ENCODE results near the gene ABCA8.

Gene ABCA8

DNA sequence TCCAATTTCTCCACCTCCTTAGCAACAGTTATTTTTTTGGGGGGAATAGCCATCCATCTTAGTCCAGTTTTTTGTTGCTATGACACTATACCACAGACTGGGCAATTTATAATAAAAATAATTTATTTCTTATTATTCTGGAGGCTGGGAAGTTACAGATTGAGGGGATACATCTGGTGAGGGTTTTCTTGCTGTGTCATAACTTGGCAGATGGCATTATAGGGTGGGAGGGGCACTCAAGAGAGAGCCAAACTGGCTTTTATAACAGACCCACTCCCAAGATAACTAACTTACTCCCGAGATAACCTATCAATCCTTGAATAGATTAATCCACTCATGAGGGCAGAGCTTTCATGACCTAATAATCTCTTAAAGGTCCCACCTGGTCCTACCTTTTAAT, 84.2 kb downstream of the ABCA8 start:
- no peaks in the 10 kb centered on the region for H3K9me3 ChIP-seq (ENCODE audit: control insufficient read depth, insufficient read depth, low read depth, low read length)
- POLR2A ChIA-PET = no interaction called here
- TF ChIP-seq ZNF791 (tag by site-specific recombination; IDR thresholded peaks at IDR 0.05) (no peak), ZNF280C (tag by site-specific recombination; IDR thresholded peaks at IDR 0.05) (no peak), MZF1 (tag by site-specific recombination; IDR thresholded peaks at IDR 0.05; ENCODE audit: borderline replicate concordance) (no peak), ZNF664 (tag by site-specific recombination; IDR thresholded peaks at IDR 0.05) (no peak), OVOL3 (tag by site-specific recombination; IDR thresholded peaks at IDR 0.05) (no peak)
- TF ChIP-seq, protein P1, sequence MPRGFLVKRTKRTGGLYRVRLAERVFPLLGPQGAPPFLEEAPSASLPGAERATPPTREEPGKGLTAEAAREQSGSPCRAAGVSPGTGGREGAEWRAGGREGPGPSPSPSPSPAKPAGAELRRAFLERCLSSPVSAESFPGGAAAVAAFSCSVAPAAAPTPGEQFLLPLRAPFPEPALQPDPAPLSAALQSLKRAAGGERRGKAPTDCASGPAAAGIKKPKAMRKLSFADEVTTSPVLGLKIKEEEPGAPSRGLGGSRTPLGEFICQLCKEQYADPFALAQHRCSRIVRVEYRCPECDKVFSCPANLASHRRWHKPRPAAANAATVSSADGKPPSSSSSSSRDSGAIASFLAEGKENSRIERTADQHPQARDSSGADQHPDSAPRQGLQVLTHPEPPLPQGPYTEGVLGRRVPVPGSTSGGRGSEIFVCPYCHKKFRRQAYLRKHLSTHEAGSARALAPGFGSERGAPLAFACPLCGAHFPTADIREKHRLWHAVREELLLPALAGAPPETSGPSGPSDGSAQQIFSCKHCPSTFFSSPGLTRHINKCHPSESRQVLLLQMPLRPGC (tag by site-specific recombination; IDR thresholded peaks at IDR 0.05) = no peak
- TF ChIP-seq, protein P2, sequence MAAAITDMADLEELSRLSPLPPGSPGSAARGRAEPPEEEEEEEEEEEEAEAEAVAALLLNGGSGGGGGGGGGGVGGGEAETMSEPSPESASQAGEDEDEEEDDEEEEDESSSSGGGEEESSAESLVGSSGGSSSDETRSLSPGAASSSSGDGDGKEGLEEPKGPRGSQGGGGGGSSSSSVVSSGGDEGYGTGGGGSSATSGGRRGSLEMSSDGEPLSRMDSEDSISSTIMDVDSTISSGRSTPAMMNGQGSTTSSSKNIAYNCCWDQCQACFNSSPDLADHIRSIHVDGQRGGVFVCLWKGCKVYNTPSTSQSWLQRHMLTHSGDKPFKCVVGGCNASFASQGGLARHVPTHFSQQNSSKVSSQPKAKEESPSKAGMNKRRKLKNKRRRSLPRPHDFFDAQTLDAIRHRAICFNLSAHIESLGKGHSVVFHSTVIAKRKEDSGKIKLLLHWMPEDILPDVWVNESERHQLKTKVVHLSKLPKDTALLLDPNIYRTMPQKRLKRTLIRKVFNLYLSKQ (tag by site-specific recombination; IDR thresholded peaks at IDR 0.05; ENCODE audit: borderline replicate concordance) = no peak
- TF ChIP-seq, protein P3, sequence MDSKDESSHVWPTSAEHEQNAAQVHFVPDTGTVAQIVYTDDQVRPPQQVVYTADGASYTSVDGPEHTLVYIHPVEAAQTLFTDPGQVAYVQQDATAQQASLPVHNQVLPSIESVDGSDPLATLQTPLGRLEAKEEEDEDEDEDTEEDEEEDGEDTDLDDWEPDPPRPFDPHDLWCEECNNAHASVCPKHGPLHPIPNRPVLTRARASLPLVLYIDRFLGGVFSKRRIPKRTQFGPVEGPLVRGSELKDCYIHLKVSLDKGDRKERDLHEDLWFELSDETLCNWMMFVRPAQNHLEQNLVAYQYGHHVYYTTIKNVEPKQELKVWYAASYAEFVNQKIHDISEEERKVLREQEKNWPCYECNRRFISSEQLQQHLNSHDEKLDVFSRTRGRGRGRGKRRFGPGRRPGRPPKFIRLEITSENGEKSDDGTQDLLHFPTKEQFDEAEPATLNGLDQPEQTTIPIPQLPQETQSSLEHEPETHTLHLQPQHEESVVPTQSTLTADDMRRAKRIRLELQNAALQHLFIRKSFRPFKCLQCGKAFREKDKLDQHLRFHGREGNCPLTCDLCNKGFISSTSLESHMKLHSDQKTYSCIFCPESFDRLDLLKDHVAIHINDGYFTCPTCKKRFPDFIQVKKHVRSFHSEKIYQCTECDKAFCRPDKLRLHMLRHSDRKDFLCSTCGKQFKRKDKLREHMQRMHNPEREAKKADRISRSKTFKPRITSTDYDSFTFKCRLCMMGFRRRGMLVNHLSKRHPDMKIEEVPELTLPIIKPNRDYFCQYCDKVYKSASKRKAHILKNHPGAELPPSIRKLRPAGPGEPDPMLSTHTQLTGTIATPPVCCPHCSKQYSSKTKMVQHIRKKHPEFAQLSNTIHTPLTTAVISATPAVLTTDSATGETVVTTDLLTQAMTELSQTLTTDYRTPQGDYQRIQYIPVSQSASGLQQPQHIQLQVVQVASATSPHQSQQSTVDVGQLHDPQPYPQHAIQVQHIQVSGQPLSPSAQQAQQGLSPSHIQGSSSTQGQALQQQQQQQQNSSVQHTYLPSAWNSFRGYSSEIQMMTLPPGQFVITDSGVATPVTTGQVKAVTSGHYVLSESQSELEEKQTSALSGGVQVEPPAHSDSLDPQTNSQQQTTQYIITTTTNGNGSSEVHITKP (tag by site-specific recombination; IDR thresholded peaks at IDR 0.05) = no peak
- TF ChIP-seq, protein P4, sequence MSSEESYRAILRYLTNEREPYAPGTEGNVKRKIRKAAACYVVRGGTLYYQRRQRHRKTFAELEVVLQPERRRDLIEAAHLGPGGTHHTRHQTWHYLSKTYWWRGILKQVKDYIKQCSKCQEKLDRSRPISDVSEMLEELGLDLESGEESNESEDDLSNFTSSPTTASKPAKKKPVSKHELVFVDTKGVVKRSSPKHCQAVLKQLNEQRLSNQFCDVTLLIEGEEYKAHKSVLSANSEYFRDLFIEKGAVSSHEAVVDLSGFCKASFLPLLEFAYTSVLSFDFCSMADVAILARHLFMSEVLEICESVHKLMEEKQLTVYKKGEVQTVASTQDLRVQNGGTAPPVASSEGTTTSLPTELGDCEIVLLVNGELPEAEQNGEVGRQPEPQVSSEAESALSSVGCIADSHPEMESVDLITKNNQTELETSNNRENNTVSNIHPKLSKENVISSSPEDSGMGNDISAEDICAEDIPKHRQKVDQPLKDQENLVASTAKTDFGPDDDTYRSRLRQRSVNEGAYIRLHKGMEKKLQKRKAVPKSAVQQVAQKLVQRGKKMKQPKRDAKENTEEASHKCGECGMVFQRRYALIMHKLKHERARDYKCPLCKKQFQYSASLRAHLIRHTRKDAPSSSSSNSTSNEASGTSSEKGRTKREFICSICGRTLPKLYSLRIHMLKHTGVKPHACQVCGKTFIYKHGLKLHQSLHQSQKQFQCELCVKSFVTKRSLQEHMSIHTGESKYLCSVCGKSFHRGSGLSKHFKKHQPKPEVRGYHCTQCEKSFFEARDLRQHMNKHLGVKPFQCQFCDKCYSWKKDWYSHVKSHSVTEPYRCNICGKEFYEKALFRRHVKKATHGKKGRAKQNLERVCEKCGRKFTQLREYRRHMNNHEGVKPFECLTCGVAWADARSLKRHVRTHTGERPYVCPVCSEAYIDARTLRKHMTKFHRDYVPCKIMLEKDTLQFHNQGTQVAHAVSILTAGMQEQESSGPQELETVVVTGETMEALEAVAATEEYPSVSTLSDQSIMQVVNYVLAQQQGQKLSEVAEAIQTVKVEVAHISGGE (tag by site-specific recombination; conservative IDR thresholded peaks at IDR 0.05; ENCODE audit: low read depth) = no peak
- H3K4me3 ChIP-seq (ENCODE audit: low read depth, low read length) = no peak overlapping the region
- CTCF ChIA-PET = no interaction called here
- H3K27ac ChIP-seq (ENCODE audit: extremely low read depth, low read depth, low read length) = no peak overlapping the region
- no peaks in the 10 kb centered on the region for H3K4me1 ChIP-seq (ENCODE audit: control insufficient read depth, insufficient read depth, low read length)
- no peaks in the 10 kb centered on the region for H3K36me3 ChIP-seq (ENCODE audit: control insufficient read depth in 2 of 2, insufficient read depth in 1 of 2, low read length in 2 of 2)

DNA sequence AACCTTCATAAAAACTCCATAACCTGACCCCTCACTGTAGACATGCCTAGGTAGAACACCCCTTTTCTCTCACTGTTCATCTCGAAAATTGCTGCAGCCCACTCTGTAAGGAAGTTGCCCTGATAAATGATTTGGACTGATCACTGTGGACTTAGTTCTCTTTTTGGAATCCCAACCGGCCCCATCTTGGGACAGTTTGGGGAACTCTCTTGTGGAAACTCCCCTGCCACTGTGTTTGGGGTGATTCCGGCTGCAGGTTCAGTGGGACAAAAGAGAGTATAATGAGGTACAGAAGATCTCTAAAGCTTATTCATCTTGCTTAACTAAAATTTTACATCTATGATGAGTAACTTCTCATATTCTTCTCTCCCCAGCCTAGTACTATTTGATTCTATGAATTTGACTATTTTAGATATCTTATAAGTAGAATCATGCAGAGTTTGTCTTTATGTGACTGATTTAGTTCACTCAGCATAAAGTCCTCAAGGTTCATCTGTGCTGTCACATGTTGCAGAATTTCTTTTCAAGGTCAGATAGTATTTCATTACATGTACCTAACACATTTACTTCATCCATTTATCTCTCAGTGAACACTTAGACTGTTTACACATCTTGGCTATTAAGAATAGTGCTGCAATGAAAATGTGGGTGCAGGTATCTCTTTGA, 84.9 kb downstream of the ABCA8 start:
- Histone ChIP-seq H3K4me1 (ENCODE audit: control insufficient read depth, insufficient read depth, low read length) (no peaks in the 10 kb centered on the region), H3K27ac (ENCODE audit: extremely low read depth, low read depth, low read length) (no peak overlapping the region), H3K9me3 (ENCODE audit: control insufficient read depth, insufficient read depth, low read depth, low read length) (no peaks in the 10 kb centered on the region), H3K4me3 (ENCODE audit: low read depth, low read length) (no peak overlapping the region), H3K36me3 (ENCODE audit: control insufficient read depth in 2 of 2, insufficient read depth in 1 of 2, low read length in 2 of 2) (no peaks in the 10 kb centered on the region)
- TF ChIP-seq, protein P1 (tag by site-specific recombination; IDR thresholded peaks at IDR 0.05) = no peak
- TF ChIP-seq, protein P5, sequence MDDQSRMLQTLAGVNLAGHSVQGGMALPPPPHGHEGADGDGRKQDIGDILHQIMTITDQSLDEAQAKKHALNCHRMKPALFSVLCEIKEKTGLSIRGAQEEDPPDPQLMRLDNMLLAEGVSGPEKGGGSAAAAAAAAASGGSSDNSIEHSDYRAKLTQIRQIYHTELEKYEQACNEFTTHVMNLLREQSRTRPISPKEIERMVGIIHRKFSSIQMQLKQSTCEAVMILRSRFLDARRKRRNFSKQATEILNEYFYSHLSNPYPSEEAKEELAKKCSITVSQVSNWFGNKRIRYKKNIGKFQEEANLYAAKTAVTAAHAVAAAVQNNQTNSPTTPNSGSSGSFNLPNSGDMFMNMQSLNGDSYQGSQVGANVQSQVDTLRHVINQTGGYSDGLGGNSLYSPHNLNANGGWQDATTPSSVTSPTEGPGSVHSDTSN (CRISPR knock-in tag; IDR thresholded peaks at IDR 0.05) = no peak
- TF ChIP-seq ZFP3 (tag by site-specific recombination; IDR thresholded peaks at IDR 0.05; ENCODE audit: low read depth) (no peak), ZNF664 (tag by site-specific recombination; IDR thresholded peaks at IDR 0.05) (no peak)
- POLR2A ChIA-PET = no interaction called here
- CTCF ChIA-PET = no interaction called here

All from HEK293 (cell line).